Mucosa of gallbladder (tissue), 1 donor: ENCODE data around the gene MYL4. TPM values are rescaled to one million over a fixed set of nuclear protein-coding genes. Genes with fewer than 3 reads are reported as not detected.

Experiments used
- DNase-seq: peaks from one replicate; pipeline ENCODE4 v3.0.0-alpha.2; 2020; ENCODE audit warnings: low spot score
- total RNA-seq: library from RNA; stranded (reverse); gene quantifications from one replicate; pipeline ENCODE4 v1.2.1, GENCODE V29; 2021
- donor health status: DM: no; HTN: no; CAD: no.

MYL4 gene
- total RNA-seq, 1 donor from 2014 or later = 0.55 TPM

DNA sequence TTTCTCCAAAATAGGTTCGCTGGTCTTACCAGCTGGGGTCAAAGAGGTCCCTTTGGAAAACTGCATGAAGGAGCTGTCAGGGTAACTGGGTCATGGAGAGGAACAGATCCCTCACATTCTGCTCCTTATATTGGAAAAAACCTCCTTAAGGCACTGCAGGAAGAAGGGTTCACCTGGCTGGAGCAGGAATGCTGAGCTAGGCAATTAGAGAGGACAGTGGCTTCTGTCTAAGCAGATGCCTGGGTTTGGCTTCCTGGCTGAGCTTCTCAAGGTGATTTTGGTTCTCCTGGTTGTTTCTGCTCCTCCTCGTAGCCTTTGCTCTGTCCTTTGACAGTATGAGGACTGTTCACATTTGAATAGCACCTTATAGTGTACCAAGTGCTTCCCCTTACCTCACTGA lies 64.1 kb downstream of the MYL4 start:
- DNase-seq = no peak

Other genes starting within 250 kb of the MYL4 start
- gene RPRML, start 230.1 kb upstream of the MYL4 start, total RNA-seq = not detected
- gene CDC27, start 20.1 kb upstream of the MYL4 start, total RNA-seq = 75.2 TPM
- gene ITGB3, start 44.5 kb downstream of the MYL4 start, total RNA-seq = 10.6 TPM
- 10.6 TPM for gene EFCAB13, start 114.6 kb downstream of the MYL4 start, total RNA-seq